Suppressor macrophage (primary cell): Measurements from ENCODE around the gene PLEKHG7.
A peak's percentile ranks its signal among the peaks of the same experiment; 100 is the strongest.
"Not testable (repeated sequence)": the region's sequence is repeated elsewhere in the genome, so short reads cannot be mapped to it uniquely, and the experiment has no call there.

Experiments used
- DNase-seq, 4 experiments: peaks; one replicate each; pipeline ENCODE4 v3.0.0-alpha.2; 2020 to 2022

PLEKHG7 gene

GRCh38 chr12:92717202-92717601 lies 14.4 kb downstream of the PLEKHG7 start:
- peak; percentile 44 to 66 (median 58) for DNase-seq

GRCh38 chr12:92718483-92718990 lies 15.7 kb downstream of the PLEKHG7 start:
- DNase-seq = no peak

GRCh38 chr12:92719674-92720073 lies 16.9 kb downstream of the PLEKHG7 start:
- no peak for DNase-seq

- no peak for DNase-seq
Measured at GRCh38 chr12:92721130-92721529, 18.3 kb downstream of the PLEKHG7 start.

GRCh38 chr12:92721656-92722055 lies 18.9 kb downstream of the PLEKHG7 start:
- DNase-seq = no peak

- DNase-seq = no peak
Measured at GRCh38 chr12:92722897-92723296, 20.1 kb downstream of the PLEKHG7 start.

- no peak for DNase-seq
Measured at GRCh38 chr12:92726850-92727249, 24.1 kb downstream of the PLEKHG7 start.

GRCh38 chr12:92729773-92730305 lies 27.1 kb downstream of the PLEKHG7 start:
- peak; percentile 49 to 66 (median 60) for DNase-seq

- DNase-seq = no peak
Measured at GRCh38 chr12:92730758-92731157, 28.0 kb downstream of the PLEKHG7 start.

- DNase-seq = no peak
Measured at GRCh38 chr12:92732216-92732615, 29.4 kb downstream of the PLEKHG7 start.

- DNase-seq = no peak
Measured at GRCh38 chr12:92732716-92733115, 29.9 kb downstream of the PLEKHG7 start.

GRCh38 chr12:92733181-92733580 lies 30.4 kb downstream of the PLEKHG7 start:
- DNase-seq = no peak

- no peak for DNase-seq
Measured at GRCh38 chr12:92733661-92734060, 30.9 kb downstream of the PLEKHG7 start.

GRCh38 chr12:92735131-92735721 lies 32.4 kb downstream of the PLEKHG7 start:
- peak in 1 of 4 experiments; percentile 16 for DNase-seq

GRCh38 chr12:92736605-92737004 lies 33.8 kb downstream of the PLEKHG7 start:
- no peak for DNase-seq

GRCh38 chr12:92737855-92738850 lies 35.4 kb downstream of the PLEKHG7 start:
- no peak for DNase-seq

- DNase-seq = no peak
Measured at GRCh38 chr12:92739113-92739512, 36.3 kb downstream of the PLEKHG7 start.

- no peak for DNase-seq
Measured at GRCh38 chr12:92740411-92740810, 37.6 kb downstream of the PLEKHG7 start.

- DNase-seq = no peak
Measured at GRCh38 chr12:92743026-92743425, 40.2 kb downstream of the PLEKHG7 start.

GRCh38 chr12:92745856-92746550 lies 43.2 kb downstream of the PLEKHG7 start:
- peak in 3 of 4 experiments; percentile 4 to 20 (median 12) for DNase-seq

- no peak for DNase-seq
Measured at GRCh38 chr12:92747151-92747550, 44.4 kb downstream of the PLEKHG7 start.

- not testable (repeated sequence) for DNase-seq
Measured at GRCh38 chr12:92749691-92750090, 46.9 kb downstream of the PLEKHG7 start.
